ENCODE data around the gene SLC22A3.
"Not testable (repeated sequence)": the region's sequence is repeated elsewhere in the genome, so short reads cannot be mapped to it uniquely, and the experiment has no call there.

The SLC22A3 gene

GRCh38 chr6:160437154-160437553 is 89.0 kb downstream of the SLC22A3 start:
- DNase-seq: no peak
- no peak for TF ChIP-seq GATA1 (IDR thresholded peaks at IDR 0.05; ENCODE audit: low read depth, low read length)
- TF ChIP-seq POLR2A (IDR thresholded peaks at IDR 0.05; ENCODE audit: low read length): no peak

- DNase-seq: no peak
- TF ChIP-seq GATA1 (IDR thresholded peaks at IDR 0.05; ENCODE audit: low read depth, low read length) (no peak), POLR2A (IDR thresholded peaks at IDR 0.05; ENCODE audit: low read length) (no peak)
These were observed 89.6 kb downstream of the SLC22A3 start for GRCh38 chr6:160437775-160438174.

GRCh38 chr6:160438481-160438880 is 90.3 kb downstream of the SLC22A3 start:
- no peak for DNase-seq
- TF ChIP-seq POLR2A (IDR thresholded peaks at IDR 0.05; ENCODE audit: low read length) (no peak), GATA1 (IDR thresholded peaks at IDR 0.05; ENCODE audit: low read depth, low read length) (no peak)

- DNase-seq: no peak
- TF ChIP-seq GATA1 (IDR thresholded peaks at IDR 0.05; ENCODE audit: low read depth, low read length) (no peak), POLR2A (IDR thresholded peaks at IDR 0.05; ENCODE audit: low read length) (no peak)
These were observed 91.6 kb downstream of the SLC22A3 start for GRCh38 chr6:160439751-160440150.

GRCh38 chr6:160442151-160442550 is 94.0 kb downstream of the SLC22A3 start:
- DNase-seq: no peak
- TF ChIP-seq POLR2A (IDR thresholded peaks at IDR 0.05; ENCODE audit: low read length) (no peak), GATA1 (IDR thresholded peaks at IDR 0.05; ENCODE audit: low read depth, low read length) (no peak)

GRCh38 chr6:160445130-160445529 is 97.0 kb downstream of the SLC22A3 start:
- DNase-seq: no peak
- TF ChIP-seq POLR2A (IDR thresholded peaks at IDR 0.05; ENCODE audit: low read length) (no peak), GATA1 (IDR thresholded peaks at IDR 0.05; ENCODE audit: low read depth, low read length) (no peak)

- no peak for TF ChIP-seq GATA1 (IDR thresholded peaks at IDR 0.05; ENCODE audit: low read depth, low read length)
- no peak for TF ChIP-seq POLR2A (IDR thresholded peaks at IDR 0.05; ENCODE audit: low read length)
- no peak for DNase-seq
These were observed 99.2 kb downstream of the SLC22A3 start for GRCh38 chr6:160447350-160447749.

- DNase-seq: not testable (repeated sequence)
These were observed 101.6 kb downstream of the SLC22A3 start for GRCh38 chr6:160449787-160450186.

GRCh38 chr6:160450849-160451248 is 102.7 kb downstream of the SLC22A3 start:
- DNase-seq: no peak
- TF ChIP-seq POLR2A (IDR thresholded peaks at IDR 0.05; ENCODE audit: low read length): no peak
- no peak for TF ChIP-seq GATA1 (IDR thresholded peaks at IDR 0.05; ENCODE audit: low read depth, low read length)

- TF ChIP-seq GATA1 (IDR thresholded peaks at IDR 0.05; ENCODE audit: low read depth, low read length): no peak
- TF ChIP-seq POLR2A (IDR thresholded peaks at IDR 0.05; ENCODE audit: low read length): no peak
These were observed 106.1 kb downstream of the SLC22A3 start for GRCh38 chr6:160454303-160454702.

GRCh38 chr6:160455081-160455480 is 106.9 kb downstream of the SLC22A3 start:
- TF ChIP-seq POLR2A (IDR thresholded peaks at IDR 0.05; ENCODE audit: low read length): no peak
- no peak for TF ChIP-seq GATA1 (IDR thresholded peaks at IDR 0.05; ENCODE audit: low read depth, low read length)
- no peak for DNase-seq

More at GRCh38 chr6:160454303-160454702, 106.1 kb downstream of the SLC22A3 start:
- DNase-seq: no peak

- DNase-seq: peak; percentile 29 to 67
- TF ChIP-seq POLR2A (IDR thresholded peaks at IDR 0.05; ENCODE audit: low read length): no peak
- TF ChIP-seq GATA1 (IDR thresholded peaks at IDR 0.05; ENCODE audit: low read depth, low read length): no peak
These were observed 107.5 kb downstream of the SLC22A3 start for GRCh38 chr6:160455541-160456213.

GRCh38 chr6:160456214-160456546 is 108.0 kb downstream of the SLC22A3 start:
- no peak for DNase-seq
- TF ChIP-seq POLR2A (IDR thresholded peaks at IDR 0.05; ENCODE audit: low read length): no peak
- TF ChIP-seq GATA1 (IDR thresholded peaks at IDR 0.05; ENCODE audit: low read depth, low read length): no peak

GRCh38 chr6:160457823-160458222 is 109.6 kb downstream of the SLC22A3 start:
- no peak for DNase-seq
- TF ChIP-seq GATA1 (IDR thresholded peaks at IDR 0.05; ENCODE audit: low read depth, low read length) (no peak), POLR2A (IDR thresholded peaks at IDR 0.05; ENCODE audit: low read length) (no peak)

- no peak for TF ChIP-seq GATA1 (IDR thresholded peaks at IDR 0.05; ENCODE audit: low read depth, low read length)
- no peak for TF ChIP-seq POLR2A (IDR thresholded peaks at IDR 0.05; ENCODE audit: low read length)
- DNase-seq: no peak
These were observed 113.5 kb downstream of the SLC22A3 start for GRCh38 chr6:160461641-160462040.

GRCh38 chr6:160462116-160462515 is 113.9 kb downstream of the SLC22A3 start:
- DNase-seq: no peak
- TF ChIP-seq GATA1 (IDR thresholded peaks at IDR 0.05; ENCODE audit: low read depth, low read length): no peak

Data from erythroblast (primary cell).